ENCODE results near the gene INSR. TPM values are rescaled to one million over a fixed set of nuclear protein-coding genes. Genes with fewer than 3 reads are reported as not detected.

The INSR gene
- total RNA-seq, 1 donor from 2014 or later = 37.3 TPM

- DNase-seq = peak; percentile 88
- Histone ChIP-seq H3K4me1 (peaks cover 20% of the 10 kb centered on the region), H3K9me3 (no peaks in the 10 kb centered on the region), H3K27ac (peak overlapping the region; percentile 83), H3K4me3 (peak overlapping the region; percentile 90), H3K36me3 (no peaks in the 10 kb centered on the region), H3K27me3 (ENCODE audit: low read depth) (no peaks in the 10 kb centered on the region)
- peak; percentile 83 to 87 for ATAC-seq
- intact Hi-C loops (cut with DNase I) = no loop called here
- TF ChIP-seq CTCF (IDR thresholded peaks at IDR 0.05) = peak; percentile 37
These were observed 471 bp upstream of the INSR start for GRCh38 chr19:7294558-7295212.

- intact Hi-C loops (cut with DNase I) = no loop called here
- ATAC-seq = peak; percentile 31 to 38
- Histone ChIP-seq H3K4me1 (peaks cover 20% of the 10 kb centered on the region), H3K4me3 (peak overlapping the region; percentile 90), H3K36me3 (no peaks in the 10 kb centered on the region), H3K27ac (peak overlapping the region; percentile 83), H3K27me3 (ENCODE audit: low read depth) (no peaks in the 10 kb centered on the region), H3K9me3 (no peaks in the 10 kb centered on the region)
- peak; percentile 70 for DNase-seq
- no peak for TF ChIP-seq CTCF (IDR thresholded peaks at IDR 0.05)
These were observed 1.1 kb downstream of the INSR start for GRCh38 chr19:7292950-7293761.

GRCh38 chr19:7292352-7292949, 1.8 kb downstream of the INSR start:
- H3K4me1 ChIP-seq = peaks cover 20% of the 10 kb centered on the region
- no peak for ATAC-seq
- TF ChIP-seq CTCF (IDR thresholded peaks at IDR 0.05) = no peak
- no peak for DNase-seq
- peak overlapping the region; percentile 83 for H3K27ac ChIP-seq
- no peaks in the 10 kb centered on the region for H3K9me3 ChIP-seq
- H3K27me3 ChIP-seq (ENCODE audit: low read depth) = no peaks in the 10 kb centered on the region
- intact Hi-C loops (cut with DNase I) = no loop called here
- H3K4me3 ChIP-seq = peak overlapping the region; percentile 90
- no peaks in the 10 kb centered on the region for H3K36me3 ChIP-seq

- no peak overlapping the region for H3K4me3 ChIP-seq
- no peak for TF ChIP-seq CTCF (IDR thresholded peaks at IDR 0.05)
- H3K27ac ChIP-seq = no peak overlapping the region
- H3K36me3 ChIP-seq = no peaks in the 10 kb centered on the region
- intact Hi-C loops (cut with DNase I) = no loop called here
- H3K27me3 ChIP-seq (ENCODE audit: low read depth) = no peaks in the 10 kb centered on the region
- H3K4me1 ChIP-seq = peaks cover 11% of the 10 kb centered on the region
- DNase-seq (no peak), ATAC-seq (no peak)
- no peaks in the 10 kb centered on the region for H3K9me3 ChIP-seq
These were observed 5.2 kb downstream of the INSR start for GRCh38 chr19:7288977-7289376.

- Histone ChIP-seq H3K36me3 (no peaks in the 10 kb centered on the region), H3K4me3 (no peak overlapping the region), H3K27ac (no peak overlapping the region), H3K9me3 (no peaks in the 10 kb centered on the region), H3K4me1 (peaks cover 11% of the 10 kb centered on the region), H3K27me3 (ENCODE audit: low read depth) (no peaks in the 10 kb centered on the region)
- intact Hi-C loops (cut with DNase I) = no loop called here
- TF ChIP-seq CTCF (IDR thresholded peaks at IDR 0.05) = no peak
- DNase-seq (no peak), ATAC-seq (no peak)
These were observed 6.1 kb downstream of the INSR start for GRCh38 chr19:7288131-7288530.
